GM12891 (cell line): ENCODE measurements around the gene EPHX1.

Experiments used
- DNase-seq: peaks from one replicate; pipeline ENCODE4 v3.0.0; 2011; ENCODE audit warnings: low spot score; ENCODE audit not compliant: insufficient read length
- FAIRE-seq: peaks from 2 replicates; lab custom pipeline; 2011; peaks lifted over from hg19 to GRCh38; lab: Jason Lieb, UNC
- PAX5 ChIP-seq: IDR thresholded peaks from 2 replicates; pipeline ENCODE4 v1.6.1; 2011; ENCODE audit warnings: low read length, moderate library complexity, mild to moderate bottlenecking; ENCODE audit not compliant: insufficient read depth, severe bottlenecking
- POLR2A ChIP-seq: IDR thresholded peaks from 2 replicates; pipeline ENCODE4 v1.6.1; 2011; ENCODE audit warnings: low read depth, low read length, control low read depth
- POLR2AphosphoS5 ChIP-seq: IDR thresholded peaks from 2 replicates; pipeline ENCODE4 v1.6.1; 2011; ENCODE audit warnings: low read depth, low read length, control low read depth
- POU2F2 ChIP-seq: IDR thresholded peaks from 2 replicates; pipeline ENCODE4 v1.6.1; 2011; ENCODE audit warnings: low read depth, mild to moderate bottlenecking, control low read depth, low read length, moderate library complexity
- SPI1 ChIP-seq: IDR thresholded peaks from 2 replicates; pipeline ENCODE4 v1.6.1; 2011; ENCODE audit warnings: low read depth, low read length, control low read depth
- TAF1 ChIP-seq: IDR thresholded peaks from 2 replicates; pipeline ENCODE4 v1.6.1; 2011; ENCODE audit warnings: low read depth, low read length, control low read depth

The EPHX1 gene

DNA sequence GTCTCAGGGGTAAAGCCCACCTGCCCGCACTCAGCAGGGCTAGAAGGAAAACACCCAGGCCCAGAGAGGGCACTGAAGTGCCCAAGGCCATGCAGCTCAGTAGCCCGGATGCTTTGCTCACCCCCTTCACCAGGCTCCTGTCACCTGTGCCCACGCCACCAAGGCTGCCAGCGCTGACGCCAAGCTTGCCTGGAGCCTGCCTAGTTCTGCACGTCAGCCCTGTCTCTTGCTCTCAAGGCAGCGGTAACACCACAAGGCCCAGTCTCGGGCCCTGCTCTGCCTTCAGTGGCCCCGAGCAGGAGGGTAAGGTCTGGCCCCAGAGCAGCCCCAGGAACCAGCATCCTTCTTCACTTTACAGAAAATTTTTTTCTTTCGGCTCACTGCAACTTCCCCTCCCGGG lies 64.5 kb downstream of the EPHX1 start:
- FAIRE-seq (no peak), DNase-seq (no peak)
- TF ChIP-seq TAF1 = no peak

DNA sequence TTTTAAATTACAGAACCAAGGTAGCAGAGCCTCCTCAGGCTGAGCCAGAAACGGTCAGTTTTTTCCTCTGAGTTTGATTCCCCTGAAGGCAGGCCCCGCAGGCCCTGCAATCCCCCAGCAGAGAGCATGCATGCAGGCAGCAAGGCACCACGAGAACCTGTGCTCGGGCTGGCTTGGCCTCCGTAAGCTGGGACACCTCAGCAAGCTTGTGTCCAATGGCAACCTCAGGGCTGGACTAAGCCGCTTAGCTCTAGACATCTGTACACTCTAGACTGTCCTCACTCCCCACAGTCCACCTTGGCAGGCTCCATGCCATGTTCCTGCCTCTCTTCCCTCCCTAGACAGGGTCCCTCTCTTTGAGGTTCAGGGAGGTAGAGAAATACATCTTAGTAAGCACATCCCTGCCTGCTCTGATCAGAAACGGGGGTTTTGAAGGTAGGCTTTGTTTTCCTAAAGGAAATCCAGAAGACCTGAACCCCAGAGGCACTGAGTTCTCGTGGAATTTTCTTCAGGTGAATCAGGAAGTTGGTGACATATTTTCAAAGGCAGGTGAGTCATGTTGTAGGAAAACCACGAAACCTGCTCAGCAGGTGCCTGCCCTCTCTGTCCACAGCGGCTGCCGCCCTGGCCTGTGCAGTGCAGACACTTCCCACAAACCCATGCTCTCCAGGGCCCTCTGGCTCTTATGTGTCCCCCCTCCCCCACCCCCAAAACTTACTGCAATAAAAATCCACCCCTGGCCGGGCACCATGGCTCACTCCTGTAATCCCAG lies 65.3 kb downstream of the EPHX1 start:
- TF ChIP-seq SPI1 (no peak), POLR2AphosphoS5 (no peak), POU2F2 (no peak), TAF1 (no peak), PAX5 (no peak), POLR2A (no peak)
- DNase-seq = no peak
- no peak for FAIRE-seq

DNA sequence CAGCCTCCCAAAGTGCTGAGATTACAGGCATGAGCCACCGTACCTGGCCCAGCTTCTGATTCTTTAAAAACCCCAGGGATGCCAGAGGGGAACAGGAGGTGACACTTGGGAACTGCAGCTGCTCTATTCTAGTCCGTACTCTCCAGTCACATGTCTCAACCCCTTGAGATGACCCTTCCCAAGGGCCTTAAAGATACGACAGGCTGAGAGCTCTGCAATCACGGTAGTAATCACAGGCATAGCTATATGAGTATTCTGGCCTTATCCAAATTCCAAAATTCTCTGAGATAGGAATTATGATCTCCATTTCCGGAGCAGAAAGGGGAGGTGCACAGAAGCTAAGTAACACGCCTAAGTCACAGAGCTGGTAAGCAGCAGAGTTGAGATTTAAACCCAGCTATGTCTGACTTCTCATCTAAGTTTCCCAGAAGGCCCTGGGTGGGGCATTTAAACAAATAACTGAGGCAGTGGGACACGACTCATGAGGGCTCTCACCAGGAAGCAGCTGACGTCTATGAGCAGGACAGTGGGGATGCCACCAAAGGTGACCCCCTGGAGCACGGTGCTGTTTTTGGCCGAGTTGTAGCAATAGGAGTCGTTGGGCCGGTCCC lies 67.1 kb downstream of the EPHX1 start:
- FAIRE-seq (no peak), DNase-seq (no peak)
- TF ChIP-seq PAX5 (no peak), POU2F2 (no peak), POLR2A (no peak), TAF1 (no peak), SPI1 (no peak), POLR2AphosphoS5 (no peak)

DNA sequence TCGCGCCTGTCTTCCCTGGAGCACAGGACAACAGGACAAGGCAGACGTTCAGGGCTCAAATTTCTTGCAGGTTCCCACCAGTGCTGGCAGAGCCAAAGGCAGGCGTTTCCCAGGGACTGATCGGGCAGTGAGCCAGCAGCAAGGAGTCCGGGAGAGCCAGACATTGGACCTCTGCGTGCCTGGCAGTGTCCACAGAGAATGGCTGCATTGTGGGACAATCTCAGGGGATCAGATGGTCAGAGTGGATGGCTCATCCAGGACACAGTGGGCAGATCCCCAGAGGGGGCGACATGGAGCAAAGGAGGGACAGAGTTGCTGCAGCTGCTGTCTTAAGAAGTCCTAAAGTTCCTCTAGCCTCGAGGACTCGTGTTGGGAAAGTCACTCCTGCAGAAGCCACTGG lies 67.7 kb downstream of the EPHX1 start:
- FAIRE-seq (no peak), DNase-seq (no peak)
- TF ChIP-seq POLR2AphosphoS5 (no peak), POLR2A (no peak), TAF1 (no peak), SPI1 (no peak)

DNA sequence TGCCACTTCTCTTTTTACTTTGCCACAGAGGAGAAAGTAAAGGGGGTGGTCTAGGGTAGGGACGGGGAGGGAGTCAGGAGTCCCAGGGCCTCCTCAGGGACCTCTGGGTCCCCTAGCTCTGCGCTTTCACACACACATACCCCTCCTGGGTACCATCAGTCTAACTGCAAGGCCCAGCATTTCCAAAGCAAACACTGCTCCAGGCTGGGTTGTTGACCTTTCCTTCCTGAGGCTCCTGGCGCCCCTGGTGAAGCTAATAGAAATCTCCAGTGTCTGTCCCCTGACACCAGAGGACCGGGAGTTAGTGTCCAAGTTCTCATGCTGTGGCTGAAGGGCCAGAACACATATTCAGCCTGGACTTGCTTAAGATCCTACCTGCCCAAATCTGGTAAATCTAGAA lies 68.4 kb downstream of the EPHX1 start:
- TF ChIP-seq POU2F2 (no peak), SPI1 (no peak), POLR2A (no peak), PAX5 (no peak), POLR2AphosphoS5 (no peak), TAF1 (no peak)
- DNase-seq (no peak), FAIRE-seq (no peak)

DNA sequence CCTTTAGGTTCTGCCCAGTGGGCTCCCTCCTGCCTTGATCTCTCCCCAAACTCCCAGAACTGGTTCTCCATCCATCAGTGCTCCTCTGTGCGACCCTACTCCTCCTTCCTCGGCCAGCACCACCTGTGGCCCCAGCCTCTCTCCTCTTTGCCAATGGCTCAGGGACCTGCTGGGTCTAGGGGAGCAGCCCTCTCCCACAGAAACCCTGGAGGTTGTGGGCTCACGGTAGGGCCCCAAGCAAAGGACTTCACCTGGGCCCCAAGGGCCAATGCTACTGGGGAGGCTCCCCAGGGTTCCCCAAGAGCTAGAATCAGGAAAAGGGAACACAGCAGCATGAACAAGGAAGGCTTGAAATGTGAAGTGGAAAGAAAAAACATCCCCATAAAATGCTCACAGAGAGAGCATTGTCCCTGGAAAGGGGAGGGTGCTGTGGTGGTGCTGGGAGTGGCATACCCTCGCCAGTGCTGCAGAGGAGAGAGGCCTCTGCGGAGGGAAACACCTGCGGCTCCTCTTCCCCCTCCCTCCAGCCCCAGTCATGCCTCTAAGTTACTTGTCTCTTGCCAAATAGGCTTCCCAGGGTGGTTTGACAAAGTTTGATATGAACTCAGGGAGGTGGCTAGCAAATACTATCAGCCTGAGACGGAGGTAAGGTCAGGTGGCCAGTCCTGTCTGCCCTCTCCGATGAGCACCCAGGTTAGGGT lies 69.7 kb downstream of the EPHX1 start:
- peak; percentile 26 for FAIRE-seq
- TF ChIP-seq PAX5 = no peak
- TF ChIP-seq POLR2AphosphoS5 = no peak
- TF ChIP-seq TAF1 = no peak
- no peak for TF ChIP-seq POLR2A
- no peak for TF ChIP-seq POU2F2
- no peak for TF ChIP-seq SPI1
- no peak for DNase-seq

DNA sequence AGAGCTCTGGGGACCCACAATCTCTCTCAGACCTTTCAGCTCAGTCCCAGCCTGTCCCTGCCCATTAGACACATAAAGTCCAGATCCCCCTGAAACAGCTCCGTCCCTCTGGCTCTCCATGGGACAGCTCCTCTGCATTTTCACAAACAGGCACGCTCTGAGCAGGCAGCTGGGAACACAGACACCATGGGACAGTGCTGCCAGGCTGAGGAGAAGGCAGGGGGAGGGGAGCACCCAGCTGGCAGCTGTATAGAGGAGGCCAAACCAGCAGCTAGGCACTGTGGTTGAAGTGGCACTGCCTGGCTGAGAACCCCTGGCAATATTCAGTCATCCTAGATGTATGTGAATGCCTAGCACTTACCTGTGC lies 70.3 kb downstream of the EPHX1 start:
- peak; percentile 16 for FAIRE-seq
- DNase-seq = no peak
- no peak for TF ChIP-seq POLR2A
- TF ChIP-seq SPI1 = no peak
- no peak for TF ChIP-seq TAF1
- TF ChIP-seq POU2F2 = no peak
- TF ChIP-seq POLR2AphosphoS5 = no peak
- TF ChIP-seq PAX5 = no peak

DNA sequence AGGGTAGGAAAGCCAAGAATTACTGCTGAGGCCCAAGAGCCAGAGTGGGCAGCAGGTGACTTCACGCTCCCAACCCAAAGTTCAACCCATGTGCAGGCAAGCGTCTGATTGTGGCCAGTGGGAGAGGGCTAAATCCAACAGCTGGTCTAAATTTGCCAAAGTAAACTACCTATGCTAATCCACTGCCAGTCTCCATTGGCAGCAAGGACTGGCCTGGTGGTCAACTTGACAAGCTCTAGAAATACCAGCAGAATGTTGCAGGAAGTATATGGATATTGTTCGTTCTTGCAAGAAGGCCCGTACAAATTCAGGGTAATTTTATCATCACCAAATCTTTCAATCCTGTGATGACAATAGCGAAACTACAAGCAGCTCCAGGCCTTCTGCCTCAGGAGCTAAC lies 70.7 kb downstream of the EPHX1 start:
- TF ChIP-seq TAF1 (no peak), POLR2AphosphoS5 (no peak), PAX5 (no peak), POU2F2 (no peak), SPI1 (no peak), POLR2A (no peak)
- no peak for DNase-seq
- FAIRE-seq = no peak

DNA sequence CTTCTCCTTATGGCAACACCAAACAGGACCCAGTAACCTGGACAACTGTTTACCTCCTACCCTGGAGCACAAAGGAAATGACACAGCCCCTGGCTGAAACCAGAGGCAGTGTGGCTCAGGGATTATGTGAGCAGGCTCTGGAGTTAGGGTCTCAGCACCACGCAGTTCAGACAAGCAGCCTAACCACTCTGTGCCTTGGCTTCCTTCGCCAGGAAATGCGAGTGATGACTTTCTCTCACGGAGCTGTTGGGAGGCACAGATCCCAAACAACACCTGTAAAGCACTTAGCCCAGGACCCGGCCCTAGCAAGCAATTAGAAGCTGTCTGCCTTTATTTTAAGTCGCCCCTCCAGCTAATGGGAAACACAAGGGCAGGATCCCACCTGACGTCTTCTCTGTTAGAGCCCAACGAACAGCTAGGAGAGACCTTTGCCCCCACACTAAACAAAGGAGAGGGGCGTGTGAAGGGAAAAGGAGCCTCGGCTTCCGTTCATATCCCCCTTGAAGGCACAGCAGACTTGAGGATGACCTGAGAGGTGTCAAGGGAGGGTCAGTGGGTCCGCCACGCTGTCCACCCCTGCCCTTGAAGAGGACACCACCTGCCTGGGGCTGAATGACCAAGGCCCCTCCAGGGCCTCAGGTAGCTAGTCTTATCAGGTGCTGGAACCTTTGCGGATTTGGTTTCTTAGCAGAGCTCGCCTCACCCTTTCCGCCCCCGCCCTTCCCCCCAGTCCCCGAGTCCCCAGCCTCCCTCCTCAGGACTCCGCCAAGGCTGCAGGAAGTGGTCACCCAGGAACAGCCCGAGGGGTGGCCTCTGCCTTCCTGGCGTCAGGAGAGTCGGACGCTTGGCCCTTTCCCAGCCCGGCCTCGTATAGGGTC lies 71.4 kb downstream of the EPHX1 start:
- FAIRE-seq = peak; percentile 26
- DNase-seq = peak; percentile 51
- TF ChIP-seq PAX5 = no peak
- no peak for TF ChIP-seq SPI1
- TF ChIP-seq POU2F2 = no peak
